ENCODE results near the gene PPP2R5C.
"Not testable (repeated sequence)": the region's sequence is repeated elsewhere in the genome, so short reads cannot be mapped to it uniquely, and the experiment has no call there.

PPP2R5C gene

GRCh38 chr14:101761032-101761880 is at the start of gene PPP2R5C:
Gene PPP2R5C, plus strand, starts transcription at chr14:101761709. Its CDS starts 185 bp downstream, at chr14:101761894.
- Histone ChIP-seq H3K27ac (peak within 1 kb of the TSS; percentile 78), H3K4me1 (ENCODE audit: low read depth, poor library complexity, severe bottlenecking) (peaks cover 21% of the 10 kb centered on the region), H4K20me1 (ENCODE audit: insufficient read depth) (no peaks in the 10 kb centered on the region), H2AFZ (ENCODE audit: low read depth) (peak within 1 kb of the TSS; percentile 93), H3K4me2 (peak within 1 kb of the TSS; percentile 90), H3K4me3 (IDR thresholded peaks at IDR 0.05; ENCODE audit: insufficient read depth, low read depth, low read length) (no peak within 1 kb of the TSS), H3K27me3 (ENCODE audit: insufficient read depth, low read depth) (no peaks in the 10 kb centered on the region), H3K36me3 (ENCODE audit: insufficient read depth) (no peaks in the 10 kb centered on the region; the same call in 1 of the 2 replicates), H3K9ac (peak within 1 kb of the TSS; percentile 58; the same call in 1 of the 2 replicates), H3K79me2 (ENCODE audit: insufficient read depth, low read depth) (no peaks in the 10 kb centered on the region)
- TF ChIP-seq CTCF (conservative IDR thresholded peaks at IDR 0.05; ENCODE audit: low read depth, low read length) = no peak

- H3K4me3 ChIP-seq (IDR thresholded peaks at IDR 0.05; ENCODE audit: insufficient read depth, low read depth, low read length); H2AFZ ChIP-seq (ENCODE audit: low read depth); H3K27ac ChIP-seq; H4K20me1 ChIP-seq (ENCODE audit: insufficient read depth); H3K4me1 ChIP-seq (ENCODE audit: low read depth, poor library complexity, severe bottlenecking); H3K27me3 ChIP-seq (ENCODE audit: insufficient read depth, low read depth); H3K36me3 ChIP-seq (ENCODE audit: insufficient read depth); H3K4me2 ChIP-seq; H3K79me2 ChIP-seq (ENCODE audit: insufficient read depth, low read depth); H3K9ac ChIP-seq: not testable (repeated sequence)
These were observed 49.7 kb upstream of the PPP2R5C start for GRCh38 chr14:101711857-101712233.

- not testable (repeated sequence) for H3K4me2 ChIP-seq; H4K20me1 ChIP-seq (ENCODE audit: insufficient read depth); H3K36me3 ChIP-seq (ENCODE audit: insufficient read depth); H3K27ac ChIP-seq; H2AFZ ChIP-seq (ENCODE audit: low read depth); H3K4me1 ChIP-seq (ENCODE audit: low read depth, poor library complexity, severe bottlenecking); H3K9ac ChIP-seq; H3K79me2 ChIP-seq (ENCODE audit: insufficient read depth, low read depth); H3K4me3 ChIP-seq (IDR thresholded peaks at IDR 0.05; ENCODE audit: insufficient read depth, low read depth, low read length); H3K27me3 ChIP-seq (ENCODE audit: insufficient read depth, low read depth)
These were observed 49.2 kb upstream of the PPP2R5C start for GRCh38 chr14:101712341-101712740.

GRCh38 chr14:101713091-101713490 is 48.4 kb upstream of the PPP2R5C start:
- H3K9ac ChIP-seq; H4K20me1 ChIP-seq (ENCODE audit: insufficient read depth); H3K36me3 ChIP-seq (ENCODE audit: insufficient read depth); H3K27ac ChIP-seq; H3K4me2 ChIP-seq; H3K27me3 ChIP-seq (ENCODE audit: insufficient read depth, low read depth); H3K4me1 ChIP-seq (ENCODE audit: low read depth, poor library complexity, severe bottlenecking); H3K4me3 ChIP-seq (IDR thresholded peaks at IDR 0.05; ENCODE audit: insufficient read depth, low read depth, low read length); H2AFZ ChIP-seq (ENCODE audit: low read depth); H3K79me2 ChIP-seq (ENCODE audit: insufficient read depth, low read depth): not testable (repeated sequence)

- Histone ChIP-seq H3K27ac (no peak overlapping the region), H3K79me2 (ENCODE audit: insufficient read depth, low read depth) (no peaks in the 10 kb centered on the region), H4K20me1 (ENCODE audit: insufficient read depth) (no peaks in the 10 kb centered on the region), H3K9ac (no peak overlapping the region), H2AFZ (ENCODE audit: low read depth) (no peak overlapping the region), H3K4me2 (no peak overlapping the region), H3K4me3 (IDR thresholded peaks at IDR 0.05; ENCODE audit: insufficient read depth, low read depth, low read length) (no peak overlapping the region), H3K36me3 (ENCODE audit: insufficient read depth) (no peaks in the 10 kb centered on the region), H3K4me1 (ENCODE audit: low read depth, poor library complexity, severe bottlenecking) (no peaks in the 10 kb centered on the region), H3K27me3 (ENCODE audit: insufficient read depth, low read depth) (no peaks in the 10 kb centered on the region)
- TF ChIP-seq CTCF (conservative IDR thresholded peaks at IDR 0.05; ENCODE audit: low read depth, low read length) = no peak
These were observed 47.7 kb upstream of the PPP2R5C start for GRCh38 chr14:101713621-101714349.
